ENCODE data around the gene SH3GL2.

Gene SH3GL2

DNA sequence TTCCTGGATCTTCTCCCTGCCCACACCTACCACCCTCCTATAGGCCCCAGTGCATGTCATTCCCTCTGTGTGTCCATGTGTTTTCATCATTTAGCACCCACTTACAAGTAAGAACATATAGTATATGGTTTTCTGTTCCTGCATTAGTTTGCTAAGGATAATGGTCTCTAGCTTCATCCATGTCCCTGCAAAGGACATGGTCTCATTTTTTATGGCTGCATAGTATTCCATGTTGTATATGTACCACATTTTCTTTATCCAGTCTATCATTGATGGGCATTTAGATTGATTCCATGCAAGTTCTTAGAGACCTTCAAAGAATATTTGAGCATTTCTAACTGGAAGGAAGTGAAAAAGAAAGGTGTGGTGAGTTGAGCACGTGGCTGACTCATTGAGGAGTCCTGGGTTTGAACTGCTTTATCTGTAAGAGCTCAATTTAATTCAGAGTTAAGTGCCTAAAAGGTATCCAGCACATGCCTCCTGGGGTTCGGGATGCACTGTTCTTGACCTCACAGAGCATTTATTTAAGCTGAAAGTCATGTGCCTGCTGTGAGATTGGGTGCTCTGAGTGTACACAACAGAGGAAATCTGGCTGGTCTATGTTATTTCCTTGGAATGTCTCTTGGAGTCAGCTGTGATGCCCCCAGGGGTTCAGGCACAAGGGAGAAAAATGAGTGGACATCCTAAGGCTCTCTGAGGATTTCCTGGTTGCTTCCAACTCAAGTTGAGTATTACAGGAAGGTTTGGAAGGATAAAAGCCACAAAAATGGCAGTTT is 56.4 kb downstream of the SH3GL2 start:
- no peak for TF ChIP-seq CTCF (conservative IDR thresholded peaks at IDR 0.05; ENCODE audit: low read depth)
- POLR2A ChIA-PET (ENCODE audit: low non-redundant PET): no interaction called here
- no peak for DNase-seq (ENCODE audit: low spot score)
- no peak overlapping the region for H3K27ac ChIP-seq
- CTCF ChIA-PET: no interaction called here

- POLR2A ChIA-PET (ENCODE audit: low non-redundant PET): no interaction called here
- no peak for DNase-seq (ENCODE audit: low spot score)
- CTCF ChIA-PET: no interaction called here
Measured at GRCh38 chr9:17636349-17636748, 57.5 kb downstream of the SH3GL2 start.

GRCh38 chr9:17636821-17637220 is 58.0 kb downstream of the SH3GL2 start:
- TF ChIP-seq CTCF (conservative IDR thresholded peaks at IDR 0.05; ENCODE audit: low read depth): no peak
- H3K27ac ChIP-seq: no peak overlapping the region
- no peak for DNase-seq (ENCODE audit: low spot score)

More at GRCh38 chr9:17636349-17636748, 57.5 kb downstream of the SH3GL2 start:
- no peak for TF ChIP-seq CTCF (conservative IDR thresholded peaks at IDR 0.05; ENCODE audit: low read depth)
- H3K27ac ChIP-seq: no peak overlapping the region

GRCh38 chr9:17637229-17637628 is 58.4 kb downstream of the SH3GL2 start:
- ChIA-PET CTCF (interaction anchor here (0.6 kb wide), 2 partner anchors 25 to 130 kb away, joined by 4 read pairs; no protein-coding TSS in a partner anchor), POLR2A (ENCODE audit: low non-redundant PET) (no interaction called here)
- DNase-seq (ENCODE audit: low spot score): no peak
- no peak for TF ChIP-seq CTCF (conservative IDR thresholded peaks at IDR 0.05; ENCODE audit: low read depth)
- no peak overlapping the region for H3K27ac ChIP-seq

More at GRCh38 chr9:17636821-17637220, 58.0 kb downstream of the SH3GL2 start:
- ChIA-PET CTCF (interaction anchor here (0.6 kb wide), 1 partner anchor 130 kb away, joined by 4 read pairs; no protein-coding TSS in a partner anchor), POLR2A (ENCODE audit: low non-redundant PET) (no interaction called here)

DNA sequence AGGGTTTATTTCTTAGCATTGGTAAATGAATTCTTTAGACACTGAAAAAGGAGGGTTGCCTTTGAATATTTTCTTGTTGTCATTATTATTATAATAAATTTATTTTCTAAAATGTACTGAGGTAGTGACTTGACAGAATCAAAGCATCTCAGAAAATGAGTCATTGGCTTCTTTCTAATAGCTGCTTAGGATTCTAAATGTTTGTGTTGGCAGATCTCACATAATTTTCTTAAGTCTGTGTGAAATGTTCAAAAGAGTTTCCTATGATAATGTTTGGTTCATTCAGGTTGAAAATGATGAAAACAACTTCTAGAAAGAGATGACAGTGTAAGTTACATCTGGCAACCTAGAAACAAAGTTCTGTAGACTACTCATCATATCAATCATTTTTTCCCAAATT is 69.7 kb downstream of the SH3GL2 start:
- no peak for DNase-seq (ENCODE audit: low spot score)
- H3K27ac ChIP-seq: no peak overlapping the region
- ChIA-PET CTCF (no interaction called here), POLR2A (ENCODE audit: low non-redundant PET) (no interaction called here)
- TF ChIP-seq CTCF (conservative IDR thresholded peaks at IDR 0.05; ENCODE audit: low read depth): no peak

DNA sequence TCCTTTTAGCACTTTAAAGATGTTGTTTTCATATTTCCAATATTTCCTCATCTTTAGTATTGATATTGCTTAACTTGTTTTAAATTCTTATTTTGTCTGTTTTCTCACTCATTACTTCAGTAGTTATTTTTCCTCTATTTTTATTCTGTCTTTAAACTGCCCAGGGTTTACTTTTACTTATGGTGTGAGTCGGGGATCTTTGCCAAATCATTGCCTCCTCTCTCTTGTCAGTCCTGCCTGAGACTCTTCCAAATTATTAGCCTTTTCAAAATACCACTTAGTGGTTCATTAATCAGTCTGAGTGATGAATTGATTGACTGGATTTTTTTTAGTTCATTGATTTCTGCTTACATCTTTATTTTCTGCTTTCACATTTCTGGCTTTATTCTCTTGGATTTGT is 72.9 kb downstream of the SH3GL2 start:
- POLR2A ChIA-PET (ENCODE audit: low non-redundant PET): no interaction called here
- CTCF ChIA-PET: no interaction called here
- TF ChIP-seq CTCF (conservative IDR thresholded peaks at IDR 0.05; ENCODE audit: low read depth): no peak
- H3K27ac ChIP-seq: no peak overlapping the region
- DNase-seq (ENCODE audit: low spot score): no peak
